H54 (cell line): ENCODE results near the gene MRPL10.

Source experiments
- DNase-seq: peaks from one replicate; pipeline ENCODE4 v3.0.0; 2011; ENCODE audit warnings: low spot score, mixed read lengths; ENCODE audit not compliant: insufficient read length
- FAIRE-seq: peaks from 3 replicates; lab custom pipeline; 2011; peaks lifted over from hg19 to GRCh38; lab: Jason Lieb, UNC
- POLR2A ChIP-seq: IDR thresholded peaks from 2 replicates; pipeline ENCODE4 v1.6.1; 2011; ENCODE audit warnings: low read depth, mild to moderate bottlenecking, low read length

MRPL10 gene

DNA sequence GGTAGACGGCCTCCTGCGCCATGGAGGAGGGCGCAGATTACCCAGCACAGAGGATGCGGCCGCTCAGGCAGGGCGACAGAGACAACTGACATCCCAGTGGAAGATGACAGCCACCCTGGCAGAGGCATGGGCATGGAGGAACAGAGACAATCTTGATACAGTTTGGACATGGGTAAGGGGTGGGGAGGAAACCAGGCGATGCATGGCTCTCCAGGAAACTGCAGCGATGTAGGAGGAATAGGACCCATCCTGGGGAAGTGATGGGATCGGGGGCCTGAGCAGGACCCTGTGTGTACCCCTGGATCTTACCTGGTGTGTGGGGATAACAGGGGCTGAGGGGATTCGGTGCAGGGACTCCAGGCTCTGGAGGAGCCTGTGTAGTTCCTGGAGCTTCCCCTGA lies 14.4 kb downstream of the MRPL10 start:
- FAIRE-seq: no peak
- no peak for TF ChIP-seq POLR2A
- DNase-seq: no peak

DNA sequence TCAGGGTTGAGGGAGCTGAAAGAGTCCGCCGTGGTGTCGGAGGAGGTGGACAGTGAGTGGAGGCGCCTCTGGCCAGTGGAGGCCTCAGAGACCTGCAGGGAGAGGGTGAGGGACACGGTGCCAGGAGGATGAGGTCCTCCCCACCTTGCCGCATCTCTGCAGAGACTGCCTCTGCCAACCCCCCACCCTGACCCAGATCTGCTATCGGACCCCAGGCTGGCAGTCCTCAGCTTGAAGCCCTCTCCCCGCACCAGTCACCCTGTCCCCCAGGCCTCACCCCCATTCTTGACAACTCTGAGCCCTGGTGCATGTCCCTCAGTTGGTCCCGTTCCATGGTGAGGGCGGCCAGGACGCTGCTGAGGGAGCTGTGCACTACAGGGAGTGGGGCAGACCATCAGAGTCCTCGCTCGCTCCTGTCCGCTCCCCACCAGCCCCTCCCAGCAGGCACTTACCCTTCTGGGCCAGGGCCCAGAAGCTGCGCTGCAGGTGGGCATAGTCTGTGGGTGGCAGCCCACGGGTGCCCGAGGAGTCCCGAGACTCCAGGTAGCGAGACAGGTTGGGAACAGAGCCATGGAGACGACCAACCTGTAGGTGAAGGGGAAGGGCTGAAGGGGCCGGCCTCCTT lies 15.1 kb downstream of the MRPL10 start:
- no peak for TF ChIP-seq POLR2A
- DNase-seq (no peak), FAIRE-seq (no peak)

DNA sequence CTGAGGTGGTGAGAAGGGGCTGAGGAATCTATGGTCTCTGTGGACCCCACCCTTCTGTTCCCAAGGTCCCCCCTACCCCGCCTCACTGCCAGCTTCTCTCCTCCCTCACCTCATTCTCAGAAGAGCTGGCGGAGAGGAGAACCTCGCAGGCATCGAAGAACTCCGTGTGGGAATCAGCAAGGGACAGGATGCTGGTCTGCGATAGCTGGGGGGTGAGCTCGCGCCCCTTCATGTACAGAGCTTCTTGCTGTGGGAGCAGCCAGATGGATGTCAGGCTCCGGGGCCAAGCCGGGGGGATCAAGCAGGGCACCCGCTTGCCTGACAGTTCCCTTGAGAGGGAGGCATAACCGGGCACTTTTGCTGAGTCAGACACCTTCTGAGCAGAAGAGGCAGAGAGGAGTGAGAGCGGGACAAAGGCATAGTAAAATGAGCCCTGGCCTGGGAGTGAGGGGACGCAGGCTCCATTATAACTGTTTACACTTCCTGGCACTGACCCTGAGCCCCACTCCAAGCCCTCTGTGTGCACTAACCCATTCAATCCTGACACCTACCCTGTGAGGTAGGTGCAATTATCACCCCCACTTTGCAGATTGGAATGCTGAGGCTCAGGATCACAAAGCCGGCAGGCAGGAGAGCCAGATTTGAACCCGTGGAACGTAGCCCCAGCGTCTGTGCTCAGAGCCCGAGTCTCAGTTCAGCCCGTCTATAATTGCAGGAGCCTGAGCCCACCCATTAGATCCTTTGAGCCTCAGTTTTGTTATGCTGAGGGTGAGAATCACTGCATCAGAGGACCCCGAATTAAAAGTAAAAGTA lies 16.0 kb downstream of the MRPL10 start:
- TF ChIP-seq POLR2A: no peak
- FAIRE-seq: no peak
- DNase-seq: no peak

DNA sequence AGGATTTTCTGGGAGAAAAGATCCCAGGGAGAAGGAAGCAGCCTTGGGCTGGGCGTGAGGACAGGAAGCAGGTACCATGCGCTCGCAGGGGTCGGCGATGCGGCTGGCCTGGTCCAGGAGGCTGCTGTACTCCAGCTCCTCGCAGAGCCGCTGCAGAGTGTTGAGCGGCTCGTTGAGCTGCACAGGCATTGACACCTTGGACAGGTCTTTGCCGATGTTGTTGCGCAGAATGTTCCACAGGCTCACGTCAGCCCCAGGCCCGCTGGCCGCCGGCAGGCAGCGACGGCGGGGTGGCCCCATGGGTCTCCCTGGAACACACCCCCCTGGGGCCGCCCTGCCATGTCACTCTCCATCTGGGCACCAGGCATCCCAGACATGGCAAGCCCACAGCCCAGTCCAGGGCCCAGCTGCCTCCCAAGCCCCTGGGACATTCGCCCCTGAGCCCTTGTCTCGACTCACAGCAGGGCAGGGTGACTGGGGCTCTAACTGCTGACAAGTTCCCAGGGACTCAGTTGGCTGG lies 17.8 kb downstream of the MRPL10 start:
- no peak for TF ChIP-seq POLR2A
- FAIRE-seq (no peak), DNase-seq (no peak)

DNA sequence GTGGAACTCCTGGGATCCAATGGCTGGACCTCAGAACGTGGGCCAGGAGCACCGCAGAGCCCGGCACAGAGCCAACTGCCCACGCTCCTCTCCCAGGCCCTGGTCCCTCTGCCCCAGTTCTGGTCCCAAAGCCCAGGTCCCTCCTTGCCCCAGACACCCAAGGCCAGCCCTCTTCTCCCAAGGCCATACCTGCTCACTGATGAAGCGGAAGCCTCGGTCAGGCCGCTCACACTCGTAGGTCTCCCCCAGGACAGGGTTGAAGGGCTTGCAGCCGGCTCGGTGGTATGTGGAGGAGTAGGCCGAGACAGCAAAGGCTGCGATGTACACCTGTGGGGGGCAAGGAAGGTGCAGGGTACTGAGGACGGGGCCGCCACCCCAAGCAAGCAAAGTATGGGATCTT lies 18.3 kb downstream of the MRPL10 start:
- no peak for FAIRE-seq
- no peak for DNase-seq
- TF ChIP-seq POLR2A: no peak

DNA sequence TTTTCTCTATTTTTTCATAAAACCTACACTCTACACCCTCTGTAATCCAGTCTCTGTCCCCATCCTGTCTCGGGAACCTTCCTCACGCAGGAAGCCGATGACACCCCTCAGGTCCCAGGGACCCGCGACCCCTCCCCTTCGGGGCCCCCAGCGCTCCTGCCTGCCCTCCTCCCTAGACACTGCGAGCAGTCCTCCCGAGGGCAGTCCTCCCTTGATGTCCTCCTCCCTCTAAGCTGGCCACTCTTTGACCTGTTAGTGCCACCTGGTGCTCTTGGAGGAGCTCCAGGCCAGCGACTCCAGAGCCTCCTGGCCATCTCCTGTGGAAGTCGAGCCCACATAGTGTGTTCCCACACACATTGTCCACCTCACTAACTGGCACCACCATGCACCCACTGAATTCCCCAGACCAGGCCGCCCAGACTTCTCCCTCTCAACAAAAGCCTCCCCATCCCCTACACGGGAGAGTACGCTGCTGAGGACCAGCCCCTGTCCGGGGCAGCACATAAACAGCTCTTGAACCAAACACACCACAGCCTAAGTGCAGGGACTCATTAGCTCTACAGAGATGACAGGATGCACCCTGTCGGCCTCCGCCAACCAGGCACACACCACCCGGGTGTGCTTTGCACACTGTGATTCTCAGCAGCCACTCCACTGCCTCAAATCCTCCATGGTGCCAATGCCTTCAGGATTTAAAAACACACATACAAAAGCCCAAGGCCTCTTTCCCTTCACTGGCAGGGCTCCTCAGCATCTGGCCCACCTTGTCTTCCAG lies 19.0 kb downstream of the MRPL10 start:
- DNase-seq (no peak), FAIRE-seq (no peak)
- TF ChIP-seq POLR2A: no peak

DNA sequence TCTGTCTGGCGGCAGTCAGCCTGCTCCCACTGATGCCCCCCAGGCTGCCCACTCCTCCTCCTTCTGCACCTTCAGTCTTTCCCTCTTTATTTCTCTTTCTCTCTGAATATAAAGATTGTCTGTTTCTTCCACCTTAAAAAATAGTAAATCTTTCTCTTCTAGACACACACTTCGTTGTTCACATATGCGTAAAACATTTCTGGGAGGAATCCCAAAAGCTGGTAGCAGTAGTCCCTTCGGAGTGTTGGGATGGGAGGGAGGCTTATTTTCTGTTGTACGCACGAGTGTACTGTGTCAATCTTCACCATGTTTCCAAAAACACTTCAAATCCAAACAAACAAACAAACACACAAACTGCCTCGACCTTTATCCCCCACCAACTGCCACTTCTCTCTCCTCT lies 19.6 kb downstream of the MRPL10 start:
- FAIRE-seq (no peak), DNase-seq (no peak)
- no peak for TF ChIP-seq POLR2A

DNA sequence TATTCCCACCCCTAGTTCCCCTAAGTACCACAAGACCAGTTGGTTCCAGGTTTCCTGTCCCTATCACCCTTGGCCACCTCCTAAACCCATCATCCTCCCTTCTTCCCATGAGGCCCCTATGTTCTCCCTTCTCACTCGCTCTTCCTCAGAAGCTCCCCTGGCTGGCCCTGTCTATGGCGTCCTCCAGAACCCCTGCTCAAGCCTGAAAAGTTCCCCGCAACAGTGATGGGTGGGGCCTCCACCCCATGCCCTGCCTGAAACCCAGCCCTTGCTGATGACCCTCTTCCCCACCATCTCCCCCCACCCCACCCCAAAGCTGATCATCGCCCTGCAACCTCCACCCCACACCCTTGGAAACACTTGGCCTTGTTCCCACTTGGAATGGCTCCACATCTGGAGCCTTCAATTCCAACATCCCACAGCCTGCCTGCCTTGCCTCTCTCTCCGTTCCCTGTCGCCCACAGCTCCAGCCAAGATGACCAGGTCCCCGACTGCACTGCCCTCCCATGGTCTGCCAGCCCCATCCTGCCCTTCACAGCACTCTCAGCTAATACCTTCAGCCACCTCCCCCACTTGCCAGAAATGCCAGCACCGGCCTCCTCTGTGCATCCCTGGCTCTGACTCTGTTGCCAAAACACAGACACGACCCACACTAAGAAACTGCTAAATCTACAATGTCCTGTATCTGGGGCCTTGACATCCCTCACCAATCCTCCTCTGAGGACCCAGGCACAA lies 20.3 kb downstream of the MRPL10 start:
- FAIRE-seq: no peak
- no peak for TF ChIP-seq POLR2A

DNA sequence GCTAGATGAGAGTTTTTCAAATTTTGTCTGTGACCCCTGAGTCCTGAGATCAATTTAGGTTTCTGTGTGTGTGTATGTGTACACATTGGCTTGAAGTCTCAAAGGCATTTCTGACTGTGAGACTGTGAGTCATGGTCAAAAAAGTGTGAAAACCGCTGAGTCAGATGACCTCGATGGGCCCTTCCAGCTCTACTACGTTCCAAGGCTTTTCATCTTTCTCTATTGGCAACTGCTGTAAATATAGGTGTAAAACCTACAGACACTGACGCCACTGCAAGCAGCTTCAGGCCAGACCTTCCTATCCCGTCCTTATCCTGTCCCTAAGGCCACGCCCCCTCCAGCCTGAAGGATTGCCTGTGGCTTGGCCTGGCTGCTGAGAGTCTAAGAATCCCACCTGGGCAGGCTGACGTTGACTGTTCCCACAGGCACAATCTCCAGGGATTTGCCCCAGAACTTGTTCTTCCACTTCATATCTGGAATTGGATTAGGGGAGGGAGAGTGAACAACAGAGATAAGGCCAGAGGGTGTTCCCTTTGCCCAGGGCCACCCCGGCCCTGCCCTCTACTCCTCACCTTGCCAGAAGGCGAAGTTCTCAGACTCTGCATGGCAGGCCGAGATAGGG lies 21.0 kb downstream of the MRPL10 start:
- FAIRE-seq (peak; percentile 85), DNase-seq (peak; percentile 93)
- TF ChIP-seq POLR2A: no peak

More for the DNA sequence above, 20.3 kb downstream of the MRPL10 start:
- no peak for DNase-seq

DNA sequence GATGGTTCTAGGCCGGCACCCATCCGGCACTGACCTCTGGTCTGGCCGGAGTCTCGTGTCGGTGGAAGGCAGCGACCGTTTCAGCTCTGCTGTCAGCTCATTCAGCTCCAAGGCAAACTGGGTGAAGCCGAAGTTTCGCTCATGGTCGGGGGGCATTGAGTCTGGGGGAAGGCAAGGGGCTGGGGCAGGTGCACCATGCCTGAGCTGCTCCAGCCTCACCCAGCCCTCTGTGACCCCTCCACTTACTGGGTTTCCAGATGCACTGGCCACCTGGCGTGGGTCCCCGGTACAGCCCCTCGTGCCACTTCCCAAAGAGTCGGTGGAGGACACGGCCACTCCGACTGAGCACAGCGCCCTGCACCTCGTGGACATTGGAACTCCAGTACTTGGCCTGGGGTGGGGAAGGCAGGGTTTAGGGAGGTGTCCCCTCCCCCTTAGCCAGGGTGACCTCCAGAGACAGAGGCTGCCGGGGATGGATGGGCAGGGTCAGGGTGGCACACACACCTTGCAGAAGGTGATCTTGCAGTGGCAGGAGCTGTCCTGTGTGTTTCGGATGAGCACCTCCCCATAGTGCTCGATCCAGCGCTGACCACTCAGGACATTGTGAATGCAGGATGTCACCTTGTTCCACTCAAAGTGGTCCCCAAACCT lies 22.4 kb downstream of the MRPL10 start:
- DNase-seq: no peak
- FAIRE-seq: no peak
- TF ChIP-seq POLR2A: no peak

DNA sequence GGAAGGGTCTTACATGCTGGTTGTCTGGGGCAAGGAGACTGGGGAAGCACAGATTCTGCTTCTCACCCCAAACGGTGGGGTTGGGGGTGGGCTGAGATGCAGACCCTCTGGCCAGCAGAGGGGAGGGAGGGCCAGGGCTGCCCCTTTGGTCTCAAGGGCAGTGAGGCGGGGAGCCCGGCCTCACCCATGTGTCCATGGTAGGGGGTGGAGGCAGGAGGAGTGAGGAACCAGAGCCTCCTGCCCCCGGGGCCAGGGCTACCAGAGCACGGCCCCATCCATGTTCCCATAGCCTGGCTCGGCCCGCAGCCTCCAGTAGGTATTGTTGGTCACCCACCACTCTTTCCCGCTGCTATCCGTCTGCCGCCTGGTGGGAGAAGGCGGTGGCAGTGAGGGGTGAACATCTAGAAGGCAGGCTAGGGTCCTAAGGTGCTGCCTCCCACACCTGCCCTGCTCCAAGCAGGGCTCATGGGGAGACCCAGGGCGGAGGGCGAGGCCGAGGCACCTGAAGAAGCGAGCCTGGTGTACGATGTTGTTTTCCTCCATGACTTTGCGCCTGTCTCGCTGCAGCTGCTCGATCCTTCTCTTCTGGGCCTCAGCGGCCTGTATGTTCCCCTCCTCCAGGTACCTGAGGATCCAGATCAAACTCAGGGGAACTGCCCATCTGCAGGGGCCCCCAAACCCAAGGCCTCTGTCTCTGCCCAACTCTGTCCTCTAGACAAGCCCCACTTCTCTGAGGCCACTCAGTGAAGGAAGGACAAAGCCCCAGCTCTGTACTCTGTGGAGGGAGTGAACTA lies 23.1 kb downstream of the MRPL10 start:
- no peak for FAIRE-seq
- TF ChIP-seq POLR2A: no peak
- DNase-seq: no peak

DNA sequence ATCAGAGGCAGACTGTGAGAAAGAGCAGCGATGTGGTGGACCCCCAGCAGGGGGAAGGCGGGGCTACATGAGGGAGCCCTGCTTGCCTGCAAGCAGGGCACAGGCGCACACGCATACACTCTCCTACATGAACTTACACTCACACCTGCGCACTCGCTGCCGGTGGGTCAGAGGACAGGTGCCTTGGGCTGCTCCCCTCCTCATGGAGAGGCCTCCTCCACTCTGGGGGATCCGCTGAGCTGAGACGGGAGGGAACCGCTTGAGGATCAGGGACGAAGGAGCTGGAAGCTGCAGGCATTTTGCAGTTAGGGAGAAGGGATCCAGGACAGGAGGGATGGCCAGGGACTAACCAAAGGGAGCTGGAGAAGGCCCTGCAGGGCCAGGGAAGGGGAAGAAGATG lies 23.9 kb downstream of the MRPL10 start:
- TF ChIP-seq POLR2A: no peak
- FAIRE-seq (no peak), DNase-seq (no peak)
